Neural cell (in vitro differentiated cells): Measurements from ENCODE around the gene ADARB2. TPM values are rescaled to one million over a fixed set of nuclear protein-coding genes. Genes with fewer than 3 reads are reported as not detected.

Source experiments
- H2AFZ ChIP-seq: fragments of 200-600, 300-800 bp; sonication (generic), shearing (Covaris generic); 2 replicates; pipeline ENCODE4 v1.6.0; 2014; ENCODE audit warnings: low read depth, mild to moderate bottlenecking, antibody characterized with exemption, low read length, moderate library complexity
- H3F3A ChIP-seq: fragments of 200-600 bp; shearing (Covaris generic); 2 replicates; pipeline ENCODE4 v1.6.1; 2016; ENCODE audit warnings: mild to moderate bottlenecking, moderate library complexity, mixed read lengths, antibody characterized with exemption, low read length; ENCODE audit not compliant: insufficient read depth, poor library complexity, severe bottlenecking
- H3K27ac ChIP-seq: fragments of 200-600, 300-800 bp; sonication (generic), shearing (Covaris generic); 2 replicates; pipeline ENCODE4 v1.5.1; 2014; ENCODE audit warnings: mild to moderate bottlenecking, low read length, moderate library complexity
- H3K27me3 ChIP-seq: fragments of 300-800, 200-600 bp; sonication (generic), shearing (Covaris generic); 2 replicates; pipeline ENCODE4 v1.6.0; 2014; ENCODE audit warnings: mild to moderate bottlenecking, low read depth, low read length, moderate library complexity; ENCODE audit not compliant: insufficient read depth
- H3K36me3 ChIP-seq: fragments of 300-800, 200-600 bp; sonication (generic), shearing (Covaris generic); 2 replicates; pipeline ENCODE4 v1.5.1; 2014; ENCODE audit warnings: mild to moderate bottlenecking, antibody characterized with exemption, low read length, moderate library complexity; ENCODE audit not compliant: insufficient read depth
- H3K4me2 ChIP-seq: fragments of 300-800, 200-600 bp; sonication (generic), shearing (Covaris generic); 2 replicates; pipeline ENCODE4 v1.6.0; 2014; ENCODE audit warnings: mild to moderate bottlenecking, low read length
- H3K4me3 ChIP-seq: fragments of 300-800, 200-600 bp; sonication (generic), shearing (Covaris generic); 2 replicates; pipeline ENCODE4 v1.5.1; 2014; ENCODE audit warnings: mild to moderate bottlenecking, low read length, moderate library complexity
- H3K79me2 ChIP-seq: fragments of 200-600 bp; shearing (Covaris generic); replicated peaks from 2 replicates; pipeline ENCODE4 v1.6.0; 2014; ENCODE audit warnings: mild to moderate bottlenecking, low read length, moderate library complexity; ENCODE audit not compliant: insufficient read depth
- H3K9ac ChIP-seq: fragments of 300-800, 200-600 bp; sonication (generic), shearing (Covaris generic); 2 replicates; pipeline ENCODE4 v1.6.1; 2016; ENCODE audit warnings: mild to moderate bottlenecking, low read length, mixed read lengths
- H3K9me2 ChIP-seq: fragments of 200-600 bp; shearing (Covaris generic); 2 replicates; pipeline ENCODE4 v1.6.1; 2016; ENCODE audit warnings: mild to moderate bottlenecking, low read length, mixed read lengths; ENCODE audit not compliant: insufficient read depth
- H3K9me3 ChIP-seq: fragments of 200-600, 300-800 bp; sonication (generic), shearing (Covaris generic); 2 replicates; pipeline ENCODE4 v1.6.1; 2016; ENCODE audit warnings: mild to moderate bottlenecking, mixed run types, low read length, moderate library complexity, mixed read lengths
- H4K20me1 ChIP-seq: fragments of 200-600 bp; shearing (Covaris generic); 2 replicates; pipeline ENCODE4 v1.6.1; 2016; ENCODE audit warnings: mild to moderate bottlenecking, mixed run types; ENCODE audit not compliant: insufficient read depth
- CTCF ChIP-seq: fragments of 450-650 bp; IDR thresholded peaks from 2 replicates; pipeline ENCODE4 v1.5.1; 2014; ENCODE audit warnings: antibody characterized with exemption, mild to moderate bottlenecking, moderate library complexity; ENCODE audit not compliant: poor library complexity, severe bottlenecking
- EP300 ChIP-seq: fragments of 450-650 bp; conservative IDR thresholded peaks from 2 replicates; pipeline ENCODE4 v1.6.1; 2014; ENCODE audit warnings: antibody characterized with exemption, mild to moderate bottlenecking, moderate library complexity; ENCODE audit not compliant: poor library complexity, severe bottlenecking
- EZH2 ChIP-seq: fragments of 200-600, 300-800 bp; shearing (Covaris generic), sonication (generic); IDR thresholded peaks from 2 replicates; pipeline ENCODE4 v1.6.1; 2014; ENCODE audit warnings: antibody characterized with exemption, low read length, borderline replicate concordance, mild to moderate bottlenecking; ENCODE audit not compliant: insufficient read depth, poor library complexity, severe bottlenecking
- MXI1 ChIP-seq: fragments of 450-650 bp; conservative IDR thresholded peaks from 2 replicates; pipeline ENCODE4 v1.6.1; 2014; ENCODE audit warnings: antibody characterized with exemption, mild to moderate bottlenecking; ENCODE audit not compliant: poor library complexity, severe bottlenecking
- POLR2AphosphoS5 ChIP-seq: IDR thresholded peaks from 2 replicates; pipeline ENCODE4 v1.6.1; 2012
- RAD21 ChIP-seq: fragments of 450-650 bp; conservative IDR thresholded peaks from 2 replicates; pipeline ENCODE4 v1.6.1; 2014; ENCODE audit warnings: antibody characterized with exemption, mild to moderate bottlenecking, moderate library complexity
- REST ChIP-seq: IDR thresholded peaks from 2 replicates; pipeline ENCODE4 v1.6.1; 2012; ENCODE audit warnings: borderline replicate concordance
- SMC3 ChIP-seq: fragments of 450-650 bp; conservative IDR thresholded peaks from 2 replicates; pipeline ENCODE4 v1.6.1; 2014; ENCODE audit warnings: antibody characterized with exemption, mild to moderate bottlenecking, moderate library complexity; ENCODE audit not compliant: poor library complexity
- TAF1 ChIP-seq: IDR thresholded peaks from 2 replicates; pipeline ENCODE4 v1.6.1; 2012; ENCODE audit warnings: low read depth
- polyA plus RNA-seq: library from polyadenylated mRNA; depleted of rRNA; stranded (reverse); fragments of >200 nt; gene quantifications from 2 replicates; pipeline ENCODE4 v1.2.3, GENCODE V29; 2014

The ADARB2 gene
- polyA plus RNA-seq, 1 donor from 2014 or later = 3.6 TPM

- H3K79me2 ChIP-seq = no peaks in the 10 kb centered on the region
- no peaks in the 10 kb centered on the region for H3K9me3 ChIP-seq
- H3K9me2 ChIP-seq = no peaks in the 10 kb centered on the region
- no peaks in the 10 kb centered on the region for H4K20me1 ChIP-seq
- no peaks in the 10 kb centered on the region for H3K27me3 ChIP-seq
- no peak overlapping the region for H2AFZ ChIP-seq
- H3K9ac ChIP-seq = no peak overlapping the region
- no peaks in the 10 kb centered on the region for H3K36me3 ChIP-seq
- no peak overlapping the region for H3K27ac ChIP-seq
- no peak for TF ChIP-seq SMC3
- TF ChIP-seq POLR2AphosphoS5 = no peak
- H3K4me2 ChIP-seq = no peak overlapping the region
- H3F3A ChIP-seq = no peaks in the 10 kb centered on the region
- no peak overlapping the region for H3K4me3 ChIP-seq
These were observed 581.3 kb downstream of the ADARB2 start for GRCh38 chr10:1155791-1156615.

GRCh38 chr10:1154531-1155295, 582.6 kb downstream of the ADARB2 start:
- Histone ChIP-seq H3F3A (no peaks in the 10 kb centered on the region), H4K20me1 (no peaks in the 10 kb centered on the region)

More at GRCh38 chr10:1154531-1155295, 582.6 kb downstream of the ADARB2 start:
- Histone ChIP-seq H3K9me3 (no peaks in the 10 kb centered on the region), H3K4me2 (no peak overlapping the region), H3K4me3 (no peak overlapping the region), H3K79me2 (no peaks in the 10 kb centered on the region), H3K9me2 (no peaks in the 10 kb centered on the region), H3K27me3 (no peaks in the 10 kb centered on the region), H3K9ac (no peak overlapping the region), H3K36me3 (no peaks in the 10 kb centered on the region), H2AFZ (no peak overlapping the region), H3K27ac (no peak overlapping the region)
- TF ChIP-seq EP300 (no peak), CTCF (no peak), EZH2 (no peak), REST (no peak), MXI1 (no peak), RAD21 (no peak), TAF1 (no peak), POLR2AphosphoS5 (no peak)
